Epithelial cell of esophagus (primary cell): ENCODE measurements around the gene SND1.

Source experiments
- DNase-seq: peaks from one replicate; pipeline ENCODE4 v3.0.0; 2010; ENCODE audit warnings: low read depth
- H3K4me3 ChIP-seq: 2 replicates; pipeline ENCODE4 v1.5.1; 2011; ENCODE audit warnings: mild to moderate bottlenecking, low read length, control low read depth
- TF ChIP-seq, protein P1 (sequence below): IDR thresholded peaks from 2 replicates; pipeline ENCODE4 v1.5.1; 2011; ENCODE audit warnings: low read depth, mild to moderate bottlenecking, low read length, control low read depth, inconsistent platforms; ENCODE audit not compliant: insufficient read depth; ENCODE audit errors: missing control alignments

SND1 gene

GRCh38 chr7:127924874-127925273 is 272.9 kb downstream of the SND1 start:
- DNase-seq: no peak
- H3K4me3 ChIP-seq: no peak overlapping the region
- TF ChIP-seq, protein P1, sequence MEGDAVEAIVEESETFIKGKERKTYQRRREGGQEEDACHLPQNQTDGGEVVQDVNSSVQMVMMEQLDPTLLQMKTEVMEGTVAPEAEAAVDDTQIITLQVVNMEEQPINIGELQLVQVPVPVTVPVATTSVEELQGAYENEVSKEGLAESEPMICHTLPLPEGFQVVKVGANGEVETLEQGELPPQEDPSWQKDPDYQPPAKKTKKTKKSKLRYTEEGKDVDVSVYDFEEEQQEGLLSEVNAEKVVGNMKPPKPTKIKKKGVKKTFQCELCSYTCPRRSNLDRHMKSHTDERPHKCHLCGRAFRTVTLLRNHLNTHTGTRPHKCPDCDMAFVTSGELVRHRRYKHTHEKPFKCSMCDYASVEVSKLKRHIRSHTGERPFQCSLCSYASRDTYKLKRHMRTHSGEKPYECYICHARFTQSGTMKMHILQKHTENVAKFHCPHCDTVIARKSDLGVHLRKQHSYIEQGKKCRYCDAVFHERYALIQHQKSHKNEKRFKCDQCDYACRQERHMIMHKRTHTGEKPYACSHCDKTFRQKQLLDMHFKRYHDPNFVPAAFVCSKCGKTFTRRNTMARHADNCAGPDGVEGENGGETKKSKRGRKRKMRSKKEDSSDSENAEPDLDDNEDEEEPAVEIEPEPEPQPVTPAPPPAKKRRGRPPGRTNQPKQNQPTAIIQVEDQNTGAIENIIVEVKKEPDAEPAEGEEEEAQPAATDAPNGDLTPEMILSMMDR: no peak

DNA sequence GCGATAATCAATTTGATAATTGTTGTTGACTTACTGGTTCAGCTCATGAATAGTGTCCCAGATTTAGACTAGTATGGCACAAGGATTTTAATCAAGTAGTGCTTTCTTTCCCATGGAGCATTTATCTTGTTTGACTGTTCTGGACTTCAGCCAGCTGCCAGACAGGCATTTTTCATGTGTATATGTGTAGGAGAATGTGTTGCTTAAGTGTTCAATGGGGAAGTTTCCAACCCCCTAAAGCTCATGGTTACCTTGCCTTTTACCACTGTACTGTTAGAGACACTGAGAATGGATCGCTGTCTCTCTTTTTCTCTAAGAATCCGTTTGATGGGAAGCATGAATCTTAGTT is 275.3 kb downstream of the SND1 start:
- H3K4me3 ChIP-seq: no peak overlapping the region
- peak; percentile 4 for DNase-seq
- TF ChIP-seq, protein P1: no peak

- TF ChIP-seq, protein P1: no peak
- H3K4me3 ChIP-seq: no peak overlapping the region
- no peak for DNase-seq
These were observed 276.2 kb downstream of the SND1 start for GRCh38 chr7:127928222-127928621.

DNA sequence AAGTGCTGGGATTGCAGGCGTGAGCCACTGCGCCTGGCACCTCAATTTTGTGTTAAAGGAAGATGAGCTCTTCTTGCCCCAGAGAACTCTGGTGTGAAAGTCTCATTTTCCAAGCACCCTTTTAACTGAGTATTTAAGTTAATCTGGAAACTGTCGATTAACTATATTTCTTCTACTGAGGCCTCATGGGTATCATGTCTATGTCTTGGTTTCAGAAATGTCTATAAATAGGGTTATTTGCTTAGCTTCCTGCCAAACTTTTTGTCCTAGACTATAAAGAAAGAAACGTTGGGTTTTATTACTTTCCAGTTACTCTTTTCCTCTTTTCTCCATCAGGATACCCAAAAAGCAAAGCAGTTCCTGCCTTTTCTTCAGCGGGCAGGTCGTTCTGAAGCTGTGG is 276.9 kb downstream of the SND1 start:
- H3K4me3 ChIP-seq: no peak overlapping the region
- no peak for DNase-seq
- TF ChIP-seq, protein P1: no peak

GRCh38 chr7:127930341-127931328 is 278.6 kb downstream of the SND1 start:
- no peak for DNase-seq
- no peak overlapping the region for H3K4me3 ChIP-seq
- TF ChIP-seq, protein P1: no peak

DNA sequence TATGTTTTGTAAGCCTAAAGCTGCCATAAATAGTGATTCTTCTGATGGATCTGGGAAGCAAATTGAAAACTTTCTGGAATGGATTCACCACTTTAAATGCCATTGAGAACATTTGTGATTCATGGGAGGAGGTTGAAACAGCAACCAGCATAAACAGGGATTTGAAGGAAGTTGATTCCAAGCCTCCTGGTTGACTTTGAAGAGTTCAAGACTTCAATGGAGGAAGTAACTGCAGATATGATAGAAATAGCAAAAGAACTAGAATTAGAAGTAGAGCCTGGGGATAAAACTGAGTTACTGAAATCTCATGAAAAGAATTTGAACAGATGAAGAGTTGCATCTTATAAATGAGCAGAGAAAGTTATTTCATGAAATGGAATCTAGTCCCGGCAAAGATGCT is 280.1 kb downstream of the SND1 start:
- DNase-seq: no peak
- TF ChIP-seq, protein P1: no peak
- H3K4me3 ChIP-seq: no peak overlapping the region

GRCh38 chr7:127932496-127932895 is 280.5 kb downstream of the SND1 start:
- H3K4me3 ChIP-seq: no peak overlapping the region
- DNase-seq: no peak
- TF ChIP-seq, protein P1: no peak
